HG03571 (cell line): ENCODE measurements around the gene TPSAB1.
"Not testable (repeated sequence)": the region's sequence is repeated elsewhere in the genome, so short reads cannot be mapped to it uniquely, and the experiment has no call there.

Experiments
- ATAC-seq: cut with Tn5 transposase; IDR thresholded peaks from one replicate; pipeline ENCODE4 v1.9.1; 2021; ENCODE audit not compliant: unreplicated experiment

TPSAB1 gene

GRCh38 chr16:1240436-1240835 is at the start of gene TPSAB1:
Gene TPSAB1 (plus strand): TSS chr16:1240705. CDS start chr16:1240939, 234 bp downstream.
- ATAC-seq: not testable (repeated sequence)

- not testable (repeated sequence) for ATAC-seq
These were observed 49.7 kb upstream of the TPSAB1 start for GRCh38 chr16:1190789-1191188.

- no peak for ATAC-seq
These were observed 48.0 kb upstream of the TPSAB1 start for GRCh38 chr16:1192384-1193073.

GRCh38 chr16:1193143-1193824 is 47.2 kb upstream of the TPSAB1 start:
- no peak for ATAC-seq

GRCh38 chr16:1193825-1194581 is 46.5 kb upstream of the TPSAB1 start:
- ATAC-seq: no peak

DNA sequence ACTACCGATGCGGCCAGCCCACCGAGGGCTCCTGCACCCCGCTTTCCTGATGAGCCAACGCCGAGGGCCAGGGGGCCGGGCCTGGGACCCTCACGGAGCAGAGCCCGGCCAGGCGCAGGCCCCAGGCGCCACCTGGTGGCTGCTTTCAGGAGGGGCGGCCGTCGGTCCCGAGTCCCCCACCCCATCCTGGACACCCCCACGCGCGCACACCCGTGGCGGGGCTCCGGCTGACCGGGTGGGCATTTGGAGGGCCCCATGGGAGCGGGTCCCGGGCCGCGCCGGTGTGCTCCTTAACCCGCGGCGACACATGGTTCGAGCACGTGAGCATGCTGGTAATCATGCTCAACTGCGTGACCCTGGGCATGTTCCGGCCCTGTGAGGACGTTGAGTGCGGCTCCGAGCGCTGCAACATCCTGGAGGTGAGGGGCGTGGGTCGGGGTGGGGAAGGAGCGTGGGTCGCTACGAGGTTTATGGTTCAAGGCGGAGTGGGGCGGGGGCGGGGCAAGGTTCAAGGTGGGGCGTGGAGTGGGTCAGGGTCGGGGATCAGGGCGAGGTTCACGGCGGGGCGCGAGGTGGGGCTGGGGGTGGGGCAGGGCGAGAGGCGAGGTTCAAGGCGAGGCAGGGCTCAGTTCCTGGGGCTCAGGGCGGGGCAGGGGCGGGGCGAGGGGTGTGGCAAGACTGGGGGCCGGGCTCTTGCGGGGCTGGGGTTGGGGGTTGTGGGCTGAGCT is 45.7 kb upstream of the TPSAB1 start:
- no peak for ATAC-seq

DNA sequence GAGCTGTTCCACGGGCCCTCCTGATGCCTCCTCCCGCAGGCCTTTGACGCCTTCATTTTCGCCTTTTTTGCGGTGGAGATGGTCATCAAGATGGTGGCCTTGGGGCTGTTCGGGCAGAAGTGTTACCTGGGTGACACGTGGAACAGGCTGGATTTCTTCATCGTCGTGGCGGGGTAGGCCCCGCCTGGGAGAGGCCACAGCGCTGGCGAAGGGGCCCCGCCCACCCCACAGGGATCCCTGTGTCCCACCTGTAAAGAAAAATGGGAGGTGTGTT is 45.2 kb upstream of the TPSAB1 start:
- no peak for ATAC-seq

GRCh38 chr16:1196494-1196893 is 44.0 kb upstream of the TPSAB1 start:
- ATAC-seq: no peak

DNA sequence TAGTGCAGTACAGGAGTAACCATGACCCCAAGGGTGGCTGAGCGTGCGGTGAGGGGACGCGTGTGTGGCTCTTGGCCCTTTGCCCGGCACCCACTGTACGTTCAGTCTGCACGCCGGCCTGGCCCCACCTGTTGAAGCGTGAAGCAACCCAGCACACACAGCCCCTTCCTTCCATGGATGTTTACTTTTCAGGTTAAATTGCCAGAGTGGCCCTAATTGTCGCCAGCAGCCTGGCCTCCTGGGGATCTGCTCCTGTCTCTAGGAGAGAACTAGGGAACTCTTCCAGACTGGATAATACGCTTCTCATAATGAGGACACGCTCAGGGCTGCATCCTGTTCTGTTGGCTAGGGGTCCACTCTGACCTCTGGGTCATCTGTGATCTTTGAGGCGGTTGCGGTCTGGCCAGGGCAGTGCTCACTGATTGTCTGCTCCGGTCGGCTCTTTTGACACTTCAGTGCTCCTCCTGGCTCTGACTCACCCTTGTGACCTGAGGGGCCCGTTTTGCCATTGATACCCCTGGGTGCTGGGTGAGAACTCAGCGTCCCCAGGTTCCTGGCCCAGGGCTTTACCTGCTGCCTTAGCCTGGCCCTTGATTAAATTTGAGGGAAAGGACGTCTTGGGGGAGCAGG is 43.2 kb upstream of the TPSAB1 start:
- no peak for ATAC-seq

DNA sequence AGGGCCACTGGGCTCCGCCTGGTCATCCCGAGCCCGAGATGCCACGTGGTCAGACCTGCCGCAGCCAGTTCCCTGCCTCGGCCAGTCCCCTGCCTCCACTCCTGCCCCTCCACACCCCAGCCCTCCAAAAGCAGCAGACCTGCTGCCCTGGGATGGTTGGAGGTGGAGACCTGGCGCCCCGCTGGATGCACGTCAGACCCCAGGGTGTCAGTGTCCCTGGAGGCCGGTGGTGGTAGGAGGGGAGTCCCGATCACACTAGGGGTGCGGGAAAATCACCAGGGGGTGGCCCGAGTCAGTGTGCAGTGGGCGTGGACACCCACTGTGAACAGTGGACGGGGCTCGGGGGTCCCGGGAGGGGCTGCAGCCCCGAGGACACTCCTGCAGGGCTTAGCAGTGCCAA is 42.3 kb upstream of the TPSAB1 start:
- no peak for ATAC-seq

- ATAC-seq: not testable (repeated sequence)
These were observed 41.7 kb upstream of the TPSAB1 start for GRCh38 chr16:1198671-1199346.

DNA sequence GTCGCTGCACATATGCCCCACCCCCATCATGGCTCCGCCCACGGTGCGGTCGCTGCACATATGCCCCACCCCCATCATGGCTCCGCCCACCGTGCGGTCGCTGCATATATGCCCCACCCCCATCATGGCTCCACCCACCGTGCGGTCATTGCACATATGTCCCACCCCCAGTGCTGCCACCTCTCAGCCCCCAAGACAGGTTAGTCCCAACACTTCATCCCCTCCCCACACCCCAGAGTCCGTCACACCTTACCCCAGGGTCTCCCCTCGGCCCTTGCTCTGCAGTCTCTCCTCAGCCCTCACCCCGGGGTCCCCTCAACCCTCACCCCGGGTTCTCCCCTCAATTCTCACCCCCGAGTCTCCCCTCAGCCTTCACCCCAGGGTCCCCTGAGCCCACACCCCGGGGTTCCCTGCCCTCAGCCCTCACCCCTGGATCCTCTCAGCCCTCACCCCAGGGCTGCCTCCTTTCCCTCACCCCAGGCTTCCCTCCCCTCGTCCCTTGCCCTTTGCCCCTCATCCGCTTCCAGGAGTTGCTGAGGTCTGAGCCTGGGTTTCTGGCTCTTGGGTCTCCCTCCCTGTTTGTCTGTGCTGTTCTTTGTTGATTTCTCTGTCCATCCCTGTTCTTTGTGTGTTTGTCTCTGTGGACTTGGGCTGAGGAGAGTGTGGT is 41.0 kb upstream of the TPSAB1 start:
- ATAC-seq: no peak

- ATAC-seq: no peak
These were observed 40.4 kb upstream of the TPSAB1 start for GRCh38 chr16:1200014-1200627.

- no peak for ATAC-seq
These were observed 39.1 kb upstream of the TPSAB1 start for GRCh38 chr16:1201444-1201843.

GRCh38 chr16:1202274-1202673 is 38.2 kb upstream of the TPSAB1 start:
- no peak for ATAC-seq

DNA sequence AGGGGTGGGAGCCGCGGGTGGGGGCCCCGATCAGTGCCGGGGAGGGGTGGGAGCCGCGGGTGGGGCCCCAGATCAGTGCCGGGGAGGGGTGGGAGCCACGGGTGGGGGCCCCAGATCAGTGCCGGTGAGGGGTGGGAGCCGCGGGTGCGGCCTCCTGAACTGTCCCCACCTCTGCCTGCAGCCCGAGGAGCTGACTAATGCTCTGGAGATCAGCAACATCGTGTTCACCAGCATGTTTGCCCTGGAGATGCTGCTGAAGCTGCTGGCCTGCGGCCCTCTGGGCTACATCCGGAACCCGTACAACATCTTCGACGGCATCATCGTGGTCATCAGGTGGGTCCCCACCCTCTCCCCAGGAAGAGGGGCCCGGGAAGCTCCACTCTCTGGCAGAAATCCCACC is 35.6 kb upstream of the TPSAB1 start:
- no peak for ATAC-seq

DNA sequence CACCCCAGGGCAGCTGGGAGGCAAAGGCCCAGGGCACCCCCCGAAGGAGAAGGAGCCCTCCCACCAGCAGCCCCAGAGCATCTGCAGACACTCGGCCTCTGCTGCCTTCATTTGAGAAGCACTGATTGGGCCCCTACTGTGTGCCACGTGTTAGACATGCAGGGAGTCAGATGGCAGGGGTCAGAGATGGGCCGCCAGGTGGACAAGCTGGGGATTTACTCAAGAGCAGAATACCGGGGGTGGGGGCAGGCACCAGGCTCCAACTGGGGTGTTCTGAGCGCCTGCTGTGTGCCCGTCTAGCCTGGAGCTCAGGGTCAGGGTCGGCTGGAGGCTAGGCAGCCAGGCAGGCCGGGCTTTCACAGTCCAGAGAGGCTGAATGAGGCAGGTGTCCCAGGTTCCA is 34.2 kb upstream of the TPSAB1 start:
- ATAC-seq: no peak

DNA sequence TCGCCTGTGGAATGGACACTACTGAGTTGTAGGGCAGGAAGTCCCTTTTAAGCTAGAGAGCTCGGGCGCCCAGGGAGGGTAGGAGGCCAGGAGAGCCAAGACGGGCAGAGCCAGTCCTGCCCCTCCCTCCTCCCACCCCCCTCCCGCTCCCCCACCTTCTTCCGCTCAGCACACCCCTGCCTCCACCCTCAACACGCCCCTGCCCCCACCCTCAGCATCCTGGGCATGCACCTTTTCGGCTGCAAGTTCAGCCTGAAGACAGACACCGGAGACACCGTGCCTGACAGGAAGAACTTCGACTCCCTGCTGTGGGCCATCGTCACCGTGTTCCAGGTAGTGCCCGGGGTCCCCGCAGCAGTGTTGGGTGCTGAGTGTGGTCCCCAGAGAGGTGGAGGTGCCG is 33.7 kb upstream of the TPSAB1 start:
- ATAC-seq: no peak

- ATAC-seq: no peak
These were observed 32.2 kb upstream of the TPSAB1 start for GRCh38 chr16:1208239-1208830.
